ENCODE results near the gene VPS4A.

The VPS4A gene

GRCh38 chr16:69321080-69321479, 9.9 kb downstream of the VPS4A start:
- H3K36me3 ChIP-seq (replicated peaks; ENCODE audit: low read depth, low read length) = peaks cover 70% of the 10 kb centered on the region
- H3K79me2 ChIP-seq (ENCODE audit: low read length) = peaks cover 43% of the 10 kb centered on the region
- no peaks in the 10 kb centered on the region for H3K4me1 ChIP-seq (ENCODE audit: low read length)
- H3K27ac ChIP-seq (ENCODE audit: low read length) = no peak overlapping the region
- no peak overlapping the region for H2AFZ ChIP-seq (ENCODE audit: low read depth, low read length)
- H3K4me2 ChIP-seq (ENCODE audit: low read length) = no peak overlapping the region
- TF ChIP-seq, protein P1, sequence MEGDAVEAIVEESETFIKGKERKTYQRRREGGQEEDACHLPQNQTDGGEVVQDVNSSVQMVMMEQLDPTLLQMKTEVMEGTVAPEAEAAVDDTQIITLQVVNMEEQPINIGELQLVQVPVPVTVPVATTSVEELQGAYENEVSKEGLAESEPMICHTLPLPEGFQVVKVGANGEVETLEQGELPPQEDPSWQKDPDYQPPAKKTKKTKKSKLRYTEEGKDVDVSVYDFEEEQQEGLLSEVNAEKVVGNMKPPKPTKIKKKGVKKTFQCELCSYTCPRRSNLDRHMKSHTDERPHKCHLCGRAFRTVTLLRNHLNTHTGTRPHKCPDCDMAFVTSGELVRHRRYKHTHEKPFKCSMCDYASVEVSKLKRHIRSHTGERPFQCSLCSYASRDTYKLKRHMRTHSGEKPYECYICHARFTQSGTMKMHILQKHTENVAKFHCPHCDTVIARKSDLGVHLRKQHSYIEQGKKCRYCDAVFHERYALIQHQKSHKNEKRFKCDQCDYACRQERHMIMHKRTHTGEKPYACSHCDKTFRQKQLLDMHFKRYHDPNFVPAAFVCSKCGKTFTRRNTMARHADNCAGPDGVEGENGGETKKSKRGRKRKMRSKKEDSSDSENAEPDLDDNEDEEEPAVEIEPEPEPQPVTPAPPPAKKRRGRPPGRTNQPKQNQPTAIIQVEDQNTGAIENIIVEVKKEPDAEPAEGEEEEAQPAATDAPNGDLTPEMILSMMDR (IDR thresholded peaks at IDR 0.05; ENCODE audit: low read depth, low read length) = no peak
- TF ChIP-seq EZH2phosphoT487 (IDR thresholded peaks at IDR 0.05; ENCODE audit: low read depth) = no peak
- H3K27me3 ChIP-seq (ENCODE audit: low read depth, low read length) = no peaks in the 10 kb centered on the region
- H3K4me3 ChIP-seq (ENCODE audit: low read length) = no peak overlapping the region
- H3K9ac ChIP-seq (ENCODE audit: low read length) = no peak overlapping the region
- peaks cover 15% of the 10 kb centered on the region; the same call in 1 of the 2 replicates for H4K20me1 ChIP-seq (ENCODE audit: insufficient read depth, low read length)
- no peaks in the 10 kb centered on the region for H3K9me3 ChIP-seq (ENCODE audit: insufficient read depth, low read length)

GRCh38 chr16:69322343-69322742, 11.2 kb downstream of the VPS4A start:
- H3K4me2 ChIP-seq (ENCODE audit: low read length) = no peak overlapping the region
- no peak overlapping the region for H3K9ac ChIP-seq (ENCODE audit: low read length)
- H2AFZ ChIP-seq (ENCODE audit: low read depth, low read length) = no peak overlapping the region
- H4K20me1 ChIP-seq (ENCODE audit: insufficient read depth, low read length) = peaks cover 24% of the 10 kb centered on the region; the same call in 1 of the 2 replicates
- no peaks in the 10 kb centered on the region for H3K9me3 ChIP-seq (ENCODE audit: insufficient read depth, low read length)
- TF ChIP-seq, protein P1 (IDR thresholded peaks at IDR 0.05; ENCODE audit: low read depth, low read length) = no peak
- TF ChIP-seq EZH2phosphoT487 (IDR thresholded peaks at IDR 0.05; ENCODE audit: low read depth) = no peak
- H3K79me2 ChIP-seq (ENCODE audit: low read length) = peaks cover 56% of the 10 kb centered on the region
- no peaks in the 10 kb centered on the region for H3K4me1 ChIP-seq (ENCODE audit: low read length)
- H3K36me3 ChIP-seq (replicated peaks; ENCODE audit: low read depth, low read length) = peaks cover 70% of the 10 kb centered on the region
- no peak overlapping the region for H3K4me3 ChIP-seq (ENCODE audit: low read length)
- H3K27me3 ChIP-seq (ENCODE audit: low read depth, low read length) = no peaks in the 10 kb centered on the region
- H3K27ac ChIP-seq (ENCODE audit: low read length) = no peak overlapping the region

GRCh38 chr16:69323415-69323814, 12.3 kb downstream of the VPS4A start:
- H3K27me3 ChIP-seq (ENCODE audit: low read depth, low read length) = no peaks in the 10 kb centered on the region
- TF ChIP-seq, protein P1 (IDR thresholded peaks at IDR 0.05; ENCODE audit: low read depth, low read length) = no peak
- TF ChIP-seq EZH2phosphoT487 (IDR thresholded peaks at IDR 0.05; ENCODE audit: low read depth) = no peak
- peaks cover 3% of the 10 kb centered on the region for H3K4me1 ChIP-seq (ENCODE audit: low read length)
- no peak overlapping the region for H3K4me2 ChIP-seq (ENCODE audit: low read length)
- no peak overlapping the region for H3K27ac ChIP-seq (ENCODE audit: low read length)
- no peak overlapping the region for H3K9ac ChIP-seq (ENCODE audit: low read length)
- H3K79me2 ChIP-seq (ENCODE audit: low read length) = peaks cover 66% of the 10 kb centered on the region
- peaks cover 77% of the 10 kb centered on the region for H3K36me3 ChIP-seq (replicated peaks; ENCODE audit: low read depth, low read length)
- no peak overlapping the region for H3K4me3 ChIP-seq (ENCODE audit: low read length)
- H2AFZ ChIP-seq (ENCODE audit: low read depth, low read length) = no peak overlapping the region
- H4K20me1 ChIP-seq (ENCODE audit: insufficient read depth, low read length) = peaks cover 27% of the 10 kb centered on the region
- no peaks in the 10 kb centered on the region for H3K9me3 ChIP-seq (ENCODE audit: insufficient read depth, low read length)

GRCh38 chr16:69324013-69324531, 12.9 kb downstream of the VPS4A start:
- Histone ChIP-seq H3K9ac (ENCODE audit: low read length) (no peak overlapping the region), H4K20me1 (ENCODE audit: insufficient read depth, low read length) (peaks cover 32% of the 10 kb centered on the region), H3K27ac (ENCODE audit: low read length) (no peak overlapping the region), H3K36me3 (replicated peaks; ENCODE audit: low read depth, low read length) (peaks cover 77% of the 10 kb centered on the region), H3K27me3 (ENCODE audit: low read depth, low read length) (no peaks in the 10 kb centered on the region), H3K4me1 (ENCODE audit: low read length) (peaks cover 10% of the 10 kb centered on the region), H2AFZ (ENCODE audit: low read depth, low read length) (no peak overlapping the region), H3K4me2 (ENCODE audit: low read length) (no peak overlapping the region), H3K4me3 (ENCODE audit: low read length) (no peak overlapping the region), H3K9me3 (ENCODE audit: insufficient read depth, low read length) (no peaks in the 10 kb centered on the region), H3K79me2 (ENCODE audit: low read length) (peaks cover 73% of the 10 kb centered on the region)
- TF ChIP-seq EZH2phosphoT487 (IDR thresholded peaks at IDR 0.05; ENCODE audit: low read depth) = no peak
- TF ChIP-seq, protein P1 (IDR thresholded peaks at IDR 0.05; ENCODE audit: low read depth, low read length) = no peak

Measured in OCI-LY3 (cell line).